Measurements from ENCODE around the gene RER1. TPM values are rescaled to one million over a fixed set of nuclear protein-coding genes. Genes with fewer than 3 reads are reported as not detected.

Gene RER1
- total and polyA plus RNA-seq, 11 donors, result 43.3 to 124 (median 78.3) TPM

DNA sequence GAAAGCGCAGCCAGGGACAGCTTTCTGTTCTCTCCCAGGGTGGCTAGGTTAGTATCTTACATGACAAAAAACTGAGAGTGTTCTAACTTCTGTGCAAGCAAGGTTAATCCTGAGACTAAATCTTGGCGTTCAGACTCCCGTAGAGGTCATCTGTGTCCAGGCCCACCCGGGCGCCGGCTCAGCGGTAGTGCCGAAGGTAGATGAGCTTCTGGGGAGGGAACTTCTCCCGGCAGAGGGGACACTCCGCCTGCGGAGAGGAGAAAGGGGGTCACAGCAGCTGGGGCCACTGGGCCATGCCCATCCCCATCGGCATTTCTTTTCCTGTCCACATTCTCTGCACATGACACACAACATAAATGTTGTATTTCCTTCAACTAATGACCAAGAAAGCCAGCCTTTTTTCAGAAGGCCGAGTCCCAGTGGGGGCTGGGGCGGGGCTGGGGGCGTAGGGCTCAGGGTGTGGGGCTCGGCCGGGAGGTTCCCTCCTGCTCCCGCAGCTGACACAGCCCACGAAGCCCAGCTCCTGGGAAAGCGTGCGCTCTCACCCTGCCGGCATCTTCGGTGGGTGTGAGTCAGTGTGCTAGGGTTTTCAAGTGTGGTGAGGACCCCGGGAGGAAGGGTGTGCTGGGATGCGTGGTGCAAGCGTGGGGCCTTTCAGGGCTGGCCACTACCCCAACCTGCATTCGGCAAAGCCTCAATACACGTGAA is 14.1 kb downstream of the RER1 start:
- TF ChIP-seq POLR2A (IDR thresholded peaks at IDR 0.05), result no peak
- TF ChIP-seq, protein P1, sequence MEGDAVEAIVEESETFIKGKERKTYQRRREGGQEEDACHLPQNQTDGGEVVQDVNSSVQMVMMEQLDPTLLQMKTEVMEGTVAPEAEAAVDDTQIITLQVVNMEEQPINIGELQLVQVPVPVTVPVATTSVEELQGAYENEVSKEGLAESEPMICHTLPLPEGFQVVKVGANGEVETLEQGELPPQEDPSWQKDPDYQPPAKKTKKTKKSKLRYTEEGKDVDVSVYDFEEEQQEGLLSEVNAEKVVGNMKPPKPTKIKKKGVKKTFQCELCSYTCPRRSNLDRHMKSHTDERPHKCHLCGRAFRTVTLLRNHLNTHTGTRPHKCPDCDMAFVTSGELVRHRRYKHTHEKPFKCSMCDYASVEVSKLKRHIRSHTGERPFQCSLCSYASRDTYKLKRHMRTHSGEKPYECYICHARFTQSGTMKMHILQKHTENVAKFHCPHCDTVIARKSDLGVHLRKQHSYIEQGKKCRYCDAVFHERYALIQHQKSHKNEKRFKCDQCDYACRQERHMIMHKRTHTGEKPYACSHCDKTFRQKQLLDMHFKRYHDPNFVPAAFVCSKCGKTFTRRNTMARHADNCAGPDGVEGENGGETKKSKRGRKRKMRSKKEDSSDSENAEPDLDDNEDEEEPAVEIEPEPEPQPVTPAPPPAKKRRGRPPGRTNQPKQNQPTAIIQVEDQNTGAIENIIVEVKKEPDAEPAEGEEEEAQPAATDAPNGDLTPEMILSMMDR (IDR thresholded peaks at IDR 0.05), result no peak
- peak in 1 of 4 donors; percentile 1 for ATAC-seq
- Histone ChIP-seq H3K27ac (no peak overlapping the region), H3K9me3 (no peaks in the 10 kb centered on the region), H3K4me3 (no peak overlapping the region), H3K36me3 (peaks cover 0 to 84% (median 69%) of the 10 kb centered on the region in 9 donors), H3K27me3 (no peaks in the 10 kb centered on the region), H3K4me1 (peaks cover 0 to 6% (median 0%) of the 10 kb centered on the region in 12 donors)
- intact Hi-C loops (cut with DNase I), result no loop called here
- WGBS, 4 donors, result 78 to 85% (median 84%) methylated on average over 26 to 28 of the region's 28 CpGs
- DNase-seq, result no peak

DNA sequence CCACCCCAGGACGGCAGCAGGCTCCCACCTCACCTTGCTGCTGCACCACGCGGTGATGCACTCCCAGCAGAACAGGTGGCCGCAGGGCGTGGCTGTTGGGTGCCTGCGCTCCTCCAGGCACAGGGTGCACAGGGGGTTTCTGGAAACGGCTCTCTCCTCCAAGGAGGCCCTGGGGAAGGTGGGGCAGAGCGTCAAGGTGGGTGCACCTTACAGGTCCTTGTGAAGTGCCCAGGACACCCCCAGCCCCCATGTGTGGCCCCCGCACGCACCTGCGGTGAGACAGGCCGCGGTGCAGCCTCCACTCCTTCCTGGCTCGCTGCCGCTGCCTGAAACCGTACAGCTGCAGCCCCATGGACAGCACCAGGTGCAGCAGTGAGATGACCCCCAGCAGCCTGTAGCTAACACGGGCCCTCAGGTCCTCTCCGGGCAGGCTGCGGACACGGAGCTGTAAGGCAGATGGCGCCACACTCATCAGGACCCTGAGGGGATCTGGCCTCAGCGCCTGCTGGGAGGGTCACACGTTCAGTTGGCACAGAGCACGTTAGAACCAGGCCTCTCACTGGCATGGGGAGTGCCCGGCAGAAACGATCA is 14.9 kb downstream of the RER1 start:
- peaks cover 0 to 79% (median 65%) of the 10 kb centered on the region in 9 donors for H3K36me3 ChIP-seq
- ATAC-seq, result peak in 1 of 4 donors; percentile 5
- 76 to 90% (median 81%) methylated on average over 8 to 26 of the region's 26 CpGs for WGBS, 4 donors
- H3K4me3 ChIP-seq, result no peak overlapping the region
- TF ChIP-seq POLR2A (IDR thresholded peaks at IDR 0.05), result no peak
- TF ChIP-seq, protein P1 (IDR thresholded peaks at IDR 0.05), result peak in 1 of 12 donors; percentile 7
- peaks cover 0 to 12% (median 2%) of the 10 kb centered on the region in 12 donors for H3K4me1 ChIP-seq
- H3K9me3 ChIP-seq, result no peaks in the 10 kb centered on the region
- no peak for DNase-seq
- H3K27ac ChIP-seq, result no peak overlapping the region
- H3K27me3 ChIP-seq, result no peaks in the 10 kb centered on the region
- intact Hi-C loops (cut with DNase I), result no loop called here

DNA sequence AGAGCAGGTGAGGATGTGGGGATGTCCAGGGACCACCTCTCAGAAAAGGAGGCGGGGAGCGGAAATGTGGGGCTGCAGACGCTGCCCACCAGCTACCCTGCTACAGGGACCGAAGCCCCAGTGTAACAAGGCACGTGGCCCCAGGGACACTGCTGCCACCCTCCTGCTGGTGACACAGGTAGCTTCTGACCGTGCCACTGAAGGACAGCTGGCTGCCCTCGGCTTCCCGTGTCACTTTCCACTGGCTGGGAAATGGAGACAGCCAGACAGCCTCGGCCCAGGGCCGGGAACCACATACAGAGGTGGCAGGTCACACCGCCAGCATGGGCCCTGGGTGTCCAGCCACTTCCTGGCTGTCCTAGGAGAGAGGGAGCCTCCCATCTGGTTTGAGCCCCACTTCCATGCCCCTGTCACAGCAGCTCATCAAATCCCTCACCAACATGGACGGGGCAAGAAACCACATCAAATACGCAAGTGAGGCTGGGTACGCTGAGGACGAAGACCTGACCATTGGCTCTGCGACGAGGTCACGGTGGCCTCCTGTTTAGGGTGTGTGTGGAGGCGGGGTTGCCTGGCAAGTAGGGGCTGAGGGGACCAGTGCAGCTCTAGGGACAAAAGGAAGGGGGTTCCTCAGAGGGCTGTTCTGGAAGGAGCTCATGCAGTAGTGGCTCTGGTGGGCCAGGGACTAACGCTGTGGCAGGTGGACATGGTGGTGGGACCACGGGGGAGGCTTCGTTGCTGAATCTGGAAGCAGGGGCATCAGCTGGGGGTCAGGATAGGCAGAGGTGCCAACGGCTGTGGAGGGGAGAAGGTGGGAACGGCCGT is 15.7 kb downstream of the RER1 start:
- Histone ChIP-seq H3K27me3 (no peaks in the 10 kb centered on the region), H3K27ac (peak overlapping the region in 1 of 12 donors; percentile 72), H3K4me3 (peak overlapping the region in 1 of 12 donors; percentile 30), H3K4me1 (peaks cover 0 to 18% (median 7%) of the 10 kb centered on the region in 12 donors), H3K36me3 (peaks cover 0 to 71% (median 56%) of the 10 kb centered on the region in 9 donors), H3K9me3 (no peaks in the 10 kb centered on the region)
- intact Hi-C loops (cut with DNase I), result no loop called here
- WGBS, 4 donors, result 75 to 76% (median 75%) methylated on average over 23 to 25 of the region's 25 CpGs
- ATAC-seq (no peak), DNase-seq (no peak)
- TF ChIP-seq POLR2A (IDR thresholded peaks at IDR 0.05), result no peak
- TF ChIP-seq, protein P1 (IDR thresholded peaks at IDR 0.05), result no peak

DNA sequence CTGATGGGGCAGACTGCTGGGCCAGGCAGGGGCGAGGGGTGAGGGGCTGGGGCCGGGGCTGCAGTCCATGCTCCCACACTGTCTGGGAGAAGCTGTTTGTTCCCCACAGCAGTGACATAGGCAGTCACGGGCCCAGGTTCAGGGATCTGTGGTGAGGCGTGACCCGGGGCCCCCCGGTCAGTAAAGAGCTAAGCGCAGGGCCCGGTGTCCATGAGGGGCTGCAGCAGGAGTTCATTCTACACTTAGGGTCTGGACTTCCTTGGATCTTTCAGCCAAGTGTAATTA is 16.3 kb downstream of the RER1 start:
- DNase-seq (no peak), ATAC-seq (no peak)
- Histone ChIP-seq H3K4me3 (peak overlapping the region in 4 of 12 donors; percentile 5 to 36 (median 30)), H3K27me3 (no peaks in the 10 kb centered on the region), H3K9me3 (no peaks in the 10 kb centered on the region), H3K27ac (peak overlapping the region in 2 of 12 donors; percentile 57 to 72), H3K4me1 (peaks cover 0 to 19% (median 9%) of the 10 kb centered on the region in 12 donors), H3K36me3 (peaks cover 0 to 65% (median 51%) of the 10 kb centered on the region in 9 donors)
- TF ChIP-seq, protein P1 (IDR thresholded peaks at IDR 0.05), result no peak
- TF ChIP-seq POLR2A (IDR thresholded peaks at IDR 0.05), result no peak
- 82 to 90% (median 89%) methylated on average over 6 to 8 of the region's 8 CpGs for WGBS, 4 donors
- intact Hi-C loops (cut with DNase I), result no loop called here

Data from heart left ventricle (tissue), 16 donors.